Ascending aorta (tissue), 2 donors: ENCODE measurements around the gene EML4. TPM values are rescaled to one million over a fixed set of nuclear protein-coding genes. Genes with fewer than 3 reads are reported as not detected.

ENCODE experiments used
- DNase-seq, 2 donors: peaks; one replicate each; pipeline ENCODE4 v3.0.0-alpha.2; 2019; ENCODE audit warnings: low spot score in 2 of 2
- H3K27ac ChIP-seq, 2 donors: fragments of 200-600 bp; sonication (generic); one replicate each; pipeline ENCODE4 v1.5.1; 2016 to 2017; ENCODE audit warnings: mild to moderate bottlenecking in 1 of 2
- H3K27me3 ChIP-seq: fragments of 200-600 bp; sonication (generic); one replicate; pipeline ENCODE4 v1.5.1; 2017
- H3K36me3 ChIP-seq, 2 donors: fragments of 200-600 bp; sonication (generic); one replicate each; pipeline ENCODE4 v1.5.1; 2016
- H3K4me1 ChIP-seq, 2 donors: fragments of 200-600 bp; sonication (generic); one replicate each; pipeline ENCODE4 v1.5.1; 2016 to 2017; ENCODE audit warnings: mild to moderate bottlenecking in 1 of 2
- H3K4me3 ChIP-seq, 2 donors: fragments of 200-600 bp; sonication (generic); one replicate each; pipeline ENCODE4 v1.5.1; 2016 to 2017; ENCODE audit warnings: mild to moderate bottlenecking in 1 of 2
- H3K9me3 ChIP-seq, 2 donors: fragments of 200-600 bp; sonication (generic); one replicate each; pipeline ENCODE4 v1.5.1; 2016
- CTCF ChIP-seq, 3 experiments: fragments of 200-600 bp in 2 of 3; fragments of 450-650 bp in 1 of 3; sonication (generic) in 2 of 3; IDR thresholded peaks; one replicate each; pipeline ENCODE4 v1.5.1; 2016 to 2019; ENCODE audit warnings: antibody characterized with exemption in 3 of 3, mild to moderate bottlenecking in 1 of 3, moderate library complexity in 1 of 3
- intact Hi-C: fragments of 100-400 bp; cut with DNase I; formaldehyde crosslinking; loops from one replicate; pipeline ENCODE4 v1.15.1; 2023
- total RNA-seq: library from RNA; depleted of rRNA; stranded (reverse); fragments of >200 nt; gene quantifications from one replicate; pipeline ENCODE4 v1.1.0, GENCODE V29; 2016

The EML4 gene
- total RNA-seq, 1 donor from 2014 or later = 25.2 TPM

DNA sequence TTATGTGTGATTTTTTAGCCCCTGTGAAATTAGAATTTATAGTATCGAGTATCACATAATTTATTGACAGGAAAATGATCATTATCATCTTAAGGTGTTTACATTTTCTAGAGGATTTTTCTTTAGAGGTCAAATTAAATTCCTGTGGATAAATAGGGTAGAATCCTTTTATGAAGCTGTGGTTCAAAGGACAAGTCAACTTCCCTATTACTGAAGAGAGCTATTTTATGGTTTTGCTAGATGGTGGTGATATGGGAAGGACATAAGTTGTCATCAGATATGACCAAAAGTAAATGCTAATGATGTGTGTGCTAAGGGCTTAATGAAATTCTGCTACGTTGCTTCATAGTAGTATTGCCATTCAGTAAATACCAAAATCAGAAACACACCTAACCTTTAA lies 80.1 kb downstream of the EML4 start:
- H3K4me3 ChIP-seq = no peak overlapping the region
- H3K4me1 ChIP-seq = no peaks in the 10 kb centered on the region
- no peak for TF ChIP-seq CTCF (IDR thresholded peaks at IDR 0.05)
- H3K9me3 ChIP-seq = no peaks in the 10 kb centered on the region
- no peak overlapping the region for H3K27ac ChIP-seq
- H3K27me3 ChIP-seq = no peaks in the 10 kb centered on the region
- intact Hi-C loops = no loop called here
- DNase-seq = no peak
- peaks cover 0 to 4% of the 10 kb centered on the region in 2 donors for H3K36me3 ChIP-seq

DNA sequence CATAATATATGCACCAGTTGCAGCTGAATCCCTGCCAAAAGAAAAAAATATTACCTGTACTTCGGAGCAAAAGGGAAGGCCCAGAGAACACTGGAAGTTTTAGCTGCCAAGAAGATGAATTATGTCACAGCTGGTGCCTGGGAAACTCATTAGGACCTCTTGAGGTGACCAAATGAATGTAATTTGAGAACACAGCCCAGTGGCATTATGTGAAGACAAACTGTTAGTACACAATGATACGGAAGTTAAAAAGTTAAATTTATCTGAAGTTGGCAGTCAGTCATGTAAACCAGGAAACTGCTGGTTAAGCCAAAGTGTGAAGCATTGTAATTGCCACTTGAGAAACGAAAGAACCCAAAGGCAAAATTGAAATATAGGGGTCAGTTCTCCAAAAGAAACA lies 80.7 kb downstream of the EML4 start:
- no peaks in the 10 kb centered on the region for H3K27me3 ChIP-seq
- H3K4me1 ChIP-seq = no peaks in the 10 kb centered on the region
- no peak for DNase-seq
- intact Hi-C loops = no loop called here
- no peak overlapping the region for H3K27ac ChIP-seq
- H3K9me3 ChIP-seq = no peaks in the 10 kb centered on the region
- TF ChIP-seq CTCF (IDR thresholded peaks at IDR 0.05) = no peak
- H3K36me3 ChIP-seq = peaks cover 0 to 4% of the 10 kb centered on the region in 2 donors
- H3K4me3 ChIP-seq = no peak overlapping the region

DNA sequence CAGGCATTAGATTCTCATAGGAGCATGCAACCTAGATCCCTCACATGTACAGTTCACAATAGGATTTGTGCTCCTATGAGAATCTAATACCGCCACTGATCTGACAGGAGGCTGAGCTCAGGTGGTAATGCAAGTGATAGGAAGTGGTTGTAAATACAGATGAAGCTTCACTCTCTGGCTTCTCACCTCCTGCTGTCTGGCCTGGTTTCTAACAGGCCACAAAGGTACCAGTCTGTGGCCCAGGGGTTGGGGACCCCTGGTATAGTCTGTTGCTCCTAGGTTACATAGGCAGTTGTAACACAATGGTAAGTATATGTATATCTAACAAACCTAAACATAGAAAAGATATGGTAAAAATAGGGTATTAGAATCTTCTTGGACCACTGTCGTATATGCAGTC lies 81.8 kb downstream of the EML4 start:
- no peak for DNase-seq
- Histone ChIP-seq H3K27ac (no peak overlapping the region), H3K27me3 (no peaks in the 10 kb centered on the region), H3K36me3 (no peaks in the 10 kb centered on the region), H3K4me3 (no peak overlapping the region), H3K4me1 (no peaks in the 10 kb centered on the region), H3K9me3 (no peaks in the 10 kb centered on the region)
- intact Hi-C loops = no loop called here
- no peak for TF ChIP-seq CTCF (IDR thresholded peaks at IDR 0.05)

GRCh38 chr2:42252464-42252863 lies 83.3 kb downstream of the EML4 start:
- no peaks in the 10 kb centered on the region for H3K36me3 ChIP-seq
- no peak for TF ChIP-seq CTCF (IDR thresholded peaks at IDR 0.05)
- H3K27ac ChIP-seq = no peak overlapping the region
- intact Hi-C loops = no loop called here
- no peak overlapping the region for H3K4me3 ChIP-seq
- no peaks in the 10 kb centered on the region for H3K4me1 ChIP-seq
- H3K9me3 ChIP-seq = no peaks in the 10 kb centered on the region
- no peak for DNase-seq
- no peaks in the 10 kb centered on the region for H3K27me3 ChIP-seq

DNA sequence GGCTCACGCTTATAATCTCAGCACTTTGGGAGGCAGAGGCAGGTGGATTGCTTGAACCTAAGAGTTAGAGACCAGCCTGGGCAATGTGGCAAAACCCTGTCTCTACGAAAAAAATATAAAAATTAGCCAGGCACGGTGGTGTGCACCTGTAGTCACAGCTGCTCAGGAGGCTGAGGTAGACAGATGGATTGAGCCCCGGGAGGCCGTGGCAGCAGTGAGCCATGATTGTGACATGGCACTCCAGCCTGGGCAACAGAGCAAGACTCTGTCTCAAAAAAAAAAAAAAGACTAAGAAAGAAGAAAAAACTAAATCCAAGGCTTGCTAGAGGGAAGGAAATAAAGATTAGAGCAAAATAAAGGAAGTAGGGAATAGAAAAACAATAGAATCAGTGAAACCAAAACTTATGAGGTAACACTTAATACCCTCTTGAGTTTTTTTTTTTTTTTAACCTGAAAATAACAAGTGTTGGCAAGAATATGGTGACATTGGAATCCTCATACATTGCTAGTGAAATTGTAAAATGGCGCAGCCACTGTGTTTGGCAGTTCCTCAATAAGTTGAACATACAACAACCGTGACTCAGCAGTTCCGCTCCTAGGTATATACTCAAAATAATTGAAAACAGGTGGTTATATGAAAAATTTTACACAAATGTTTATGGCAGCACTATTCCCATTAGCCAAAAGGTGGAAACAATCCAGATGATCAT lies 85.2 kb downstream of the EML4 start:
- no peaks in the 10 kb centered on the region for H3K4me1 ChIP-seq
- H3K4me3 ChIP-seq = no peak overlapping the region
- H3K27me3 ChIP-seq = no peaks in the 10 kb centered on the region
- H3K9me3 ChIP-seq = no peaks in the 10 kb centered on the region
- intact Hi-C loops = no loop called here
- no peak for DNase-seq
- H3K27ac ChIP-seq = no peak overlapping the region
- no peak for TF ChIP-seq CTCF (IDR thresholded peaks at IDR 0.05)
- peaks cover 0 to 5% of the 10 kb centered on the region in 2 donors for H3K36me3 ChIP-seq

DNA sequence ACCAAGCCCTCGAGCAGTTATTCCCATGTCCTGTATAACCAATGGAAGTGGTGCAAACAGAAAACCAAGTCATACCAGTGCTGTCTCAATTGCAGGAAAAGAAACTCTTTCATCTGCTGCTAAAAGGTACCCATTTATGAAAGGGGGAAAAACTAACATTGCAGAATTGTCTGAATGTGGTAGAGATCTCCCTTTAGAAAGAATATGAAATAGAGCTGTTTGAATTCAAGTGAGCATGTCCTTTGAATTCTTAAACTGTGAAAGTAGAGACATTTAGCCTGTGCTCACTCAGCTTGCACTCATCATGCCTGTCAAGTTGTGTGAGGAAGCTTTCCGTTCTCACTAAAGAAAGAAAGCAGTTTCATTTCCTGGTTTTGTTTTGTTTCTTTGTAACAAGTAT lies 87.4 kb downstream of the EML4 start:
- H3K36me3 ChIP-seq = peaks cover 0 to 5% of the 10 kb centered on the region in 2 donors
- H3K4me3 ChIP-seq = no peak overlapping the region
- intact Hi-C loops = no loop called here
- no peak for TF ChIP-seq CTCF (IDR thresholded peaks at IDR 0.05)
- H3K27me3 ChIP-seq = no peaks in the 10 kb centered on the region
- no peaks in the 10 kb centered on the region for H3K9me3 ChIP-seq
- no peaks in the 10 kb centered on the region for H3K4me1 ChIP-seq
- H3K27ac ChIP-seq = no peak overlapping the region
- DNase-seq = no peak
